Endothelial cell of umbilical vein (primary cell): ENCODE results near the gene INPP5K. TPM values are rescaled to one million over a fixed set of nuclear protein-coding genes. Genes with fewer than 3 reads are reported as not detected.
A peak's percentile ranks its signal among the peaks of the same experiment; 100 is the strongest.

Experiments used
- BruUV-seq: library from RNA; stranded (reverse); fragments of 400-500 nt; replicated peaks from 2 replicates; lab custom pipeline; 2021; lab: Mats Ljungman, UMichigan
- CTCF ChIA-PET: fragments of 300-600, 350-600 bp; sonication (Branson Sonifier 250); formaldehyde crosslinking; loops from one replicate; lab custom pipeline; 2021; ENCODE audit warnings: antibody characterized with exemption, inconsistent platforms; lab: Charles Lee
- POLR2A ChIA-PET: fragments of 300-600, 350-600 bp; sonication (Branson Sonifier 250); formaldehyde crosslinking; loops from one replicate; lab custom pipeline; 2021; ENCODE audit warnings: antibody characterized with exemption, inconsistent platforms; lab: Charles Lee
- DNase-seq: peaks from one replicate; pipeline ENCODE4 v3.0.0-alpha.2; 2011; ENCODE audit warnings: low read depth, low spot score
- FAIRE-seq: peaks from 2 replicates; lab custom pipeline; 2011; peaks lifted over from hg19 to GRCh38; lab: Jason Lieb, UNC
- H2AFZ ChIP-seq: 2 replicates; pipeline ENCODE4 v1.6.0; 2012; ENCODE audit warnings: low read depth, low read length, control low read depth, inconsistent platforms
- H3K27ac ChIP-seq: 2 replicates; pipeline ENCODE4 v1.5.1; 2011; ENCODE audit warnings: low read depth, mild to moderate bottlenecking, control low read depth, low read length, moderate library complexity; ENCODE audit not compliant: insufficient read depth
- H3K27me3 ChIP-seq, 2 experiments: 2 replicates each; pipeline versions ENCODE4 v1.6.0 to v1.6.1; 2011; ENCODE audit warnings: low read length in 2 of 2, mixed read lengths in 1 of 2; ENCODE audit not compliant: control insufficient read depth in 2 of 2, insufficient read depth in 2 of 2
- H3K36me3 ChIP-seq, 2 experiments: 2 replicates in 1 of 2; 3 replicates in 1 of 2; pipeline ENCODE4 v1.5.1; 2011; ENCODE audit warnings: low read length in 2 of 2, mild to moderate bottlenecking in 1 of 2, moderate library complexity in 1 of 2; ENCODE audit not compliant: control insufficient read depth in 2 of 2, insufficient read depth in 2 of 2; ENCODE audit errors: extremely low read depth in 1 of 2
- H3K4me1 ChIP-seq: 3 replicates; pipeline ENCODE4 v1.5.1; 2011; ENCODE audit warnings: mild to moderate bottlenecking, low read length; ENCODE audit not compliant: control insufficient read depth, insufficient read depth; ENCODE audit errors: extremely low read depth
- H3K4me2 ChIP-seq: 2 replicates; pipeline ENCODE4 v1.6.1; 2011; ENCODE audit warnings: low read length, control low read depth, mixed read lengths; ENCODE audit not compliant: insufficient read depth
- H3K4me3 ChIP-seq, 3 experiments: fragments of 200-600 bp in 1 of 3; sonication (generic), shearing (Covaris generic) in 1 of 3; replicated peaks in 1 of 3; 2 replicates each; pipeline ENCODE4 v1.5.1; 2011 to 2016; ENCODE audit warnings: control low read depth in 3 of 3, low read length in 3 of 3, mild to moderate bottlenecking in 2 of 3, inconsistent platforms in 1 of 3, low read depth in 1 of 3, moderate library complexity in 1 of 3; ENCODE audit not compliant: insufficient read depth in 1 of 3
- H3K79me2 ChIP-seq: 2 replicates; pipeline ENCODE4 v1.6.0; 2012; ENCODE audit warnings: low read length, inconsistent platforms; ENCODE audit not compliant: control insufficient read depth, insufficient read depth
- H3K9ac ChIP-seq: replicated peaks from 2 replicates; pipeline ENCODE3; 2011; ENCODE audit warnings: low read length, control low read depth; ENCODE audit not compliant: insufficient read depth; ENCODE audit errors: extremely low read depth
- H3K9me1 ChIP-seq: replicated peaks from 3 replicates; pipeline ENCODE4 v1.6.0; 2011; ENCODE audit warnings: mild to moderate bottlenecking, low read length; ENCODE audit not compliant: control insufficient read depth, insufficient read depth; ENCODE audit errors: extremely low read depth
- H3K9me3 ChIP-seq: replicated peaks from 2 replicates; pipeline ENCODE4 v1.5.1; 2012; ENCODE audit warnings: low read length, inconsistent platforms; ENCODE audit not compliant: control insufficient read depth, insufficient read depth
- H4K20me1 ChIP-seq: replicated peaks from 2 replicates; pipeline ENCODE3; 2011; ENCODE audit warnings: mild to moderate bottlenecking, low read length; ENCODE audit not compliant: control insufficient read depth, insufficient read depth; ENCODE audit errors: extremely low read depth
- EZH2 ChIP-seq: IDR thresholded peaks from 2 replicates; pipeline ENCODE4 v1.6.1; 2012; ENCODE audit warnings: borderline replicate concordance, low read depth, mild to moderate bottlenecking, moderate library complexity, low read length, inconsistent platforms; ENCODE audit not compliant: severe bottlenecking
- GATA2 ChIP-seq: IDR thresholded peaks from 2 replicates; pipeline ENCODE4 v1.7.0; 2011; ENCODE audit warnings: low read depth, mild to moderate bottlenecking, moderate library complexity, mixed read lengths, low read length; ENCODE audit not compliant: insufficient read length, insufficient read depth
- JUN ChIP-seq: IDR thresholded peaks from 2 replicates; pipeline ENCODE4 v1.6.1; 2011; ENCODE audit warnings: borderline replicate concordance, low read depth; ENCODE audit not compliant: insufficient read length, insufficient read depth
- MYC ChIP-seq: IDR thresholded peaks from one replicate; pipeline ENCODE4 v1.6.1; 2011; ENCODE audit warnings: mild to moderate bottlenecking, low read depth, low read length
- POLR2A ChIP-seq: IDR thresholded peaks from 2 replicates; pipeline ENCODE4 v1.6.1; 2012; ENCODE audit warnings: low read depth, mild to moderate bottlenecking, control low read depth, low read length
- POLR2AphosphoS5 ChIP-seq: IDR thresholded peaks from 2 replicates; pipeline ENCODE4 v1.6.1; 2012; ENCODE audit warnings: low read depth, mild to moderate bottlenecking, control low read depth, low read length, moderate library complexity; ENCODE audit not compliant: insufficient read depth
- dilution Hi-C: fragments of 300-500 bp; cut with MboI; formaldehyde crosslinking; loops from one replicate; pipeline ENCODE4 v1.15.0; 2019; ENCODE audit warnings: low sequenced_read_pairs; ENCODE audit not compliant: extremely low pct_ligation_motif_present
- intact Hi-C: fragments of 100-400 bp; cut with micrococcal nuclease; formaldehyde crosslinking; loops from one replicate; pipeline ENCODE4 v1.10.0; 2022
- polyA plus RNA-seq, 4 experiments: library from polyadenylated mRNA; depleted of rRNA in 3 of 4; stranded (reverse) in 3 of 4; unstranded in 1 of 4; fragments of >200 nt; gene quantifications; 2 replicates each; pipeline versions ENCODE4 v1.2.1 to v1.2.3, GENCODE V29; 2011 to 2012; ENCODE audit warnings: missing spikeins in 1 of 4
- total RNA-seq: library from RNA; stranded (reverse); gene quantifications from 2 replicates; pipeline ENCODE4 v1.2.3, GENCODE V29; 2021

INPP5K gene
- total and polyA plus RNA-seq, 2 donors (not counting 3 experiments of a cell fraction or from before 2014, with no cell fraction given), result 44.2 to 54.1 TPM

- no TSS peak for BruUV-seq
- Histone ChIP-seq H3K9me3 (no peaks in the 10 kb centered on the region), H3K27ac (no peak overlapping the region), H2AFZ (no peak overlapping the region), H3K27me3 (no peaks in the 10 kb centered on the region), H3K79me2 (peaks cover 13% of the 10 kb centered on the region), H4K20me1 (no peaks in the 10 kb centered on the region), H3K4me3 (no peak overlapping the region), H3K4me2 (no peak overlapping the region), H3K9ac (no peak overlapping the region), H3K36me3 (peaks cover 16 to 37% of the 10 kb centered on the region in 2 experiments), H3K9me1 (no peaks in the 10 kb centered on the region), H3K4me1 (peaks cover 4% of the 10 kb centered on the region)
- peak; percentile 23 for TF ChIP-seq POLR2AphosphoS5
- no peak for TF ChIP-seq EZH2
- no peak for TF ChIP-seq GATA2
- no peak for TF ChIP-seq POLR2A
- no peak for TF ChIP-seq MYC
- dilution Hi-C loops, result no loop called here
- DNase-seq (no peak), FAIRE-seq (no peak)
- ChIA-PET CTCF (interaction anchor here (1.5 kb wide), 1 partner anchor 34 kb away, joined by 7 read pairs; the partner anchor contains the start of gene INPP5K), POLR2A (no interaction called here)
- intact Hi-C loops, result no loop called here
These were observed 34.7 kb downstream of the INPP5K start for GRCh38 chr17:1481736-1482135.

GRCh38 chr17:1480747-1481465, 35.5 kb downstream of the INPP5K start:
- no peaks in the 10 kb centered on the region for H4K20me1 ChIP-seq
- H3K9ac ChIP-seq, result no peak overlapping the region
- H3K27me3 ChIP-seq, result no peaks in the 10 kb centered on the region
- H3K9me1 ChIP-seq, result no peaks in the 10 kb centered on the region
- FAIRE-seq, result no peak
- H3K4me3 ChIP-seq, result no peak overlapping the region
- H3K4me2 ChIP-seq, result no peak overlapping the region
- dilution Hi-C loops, result no loop called here
- H3K36me3 ChIP-seq, result peaks cover 16 to 37% of the 10 kb centered on the region in 2 experiments
- CTCF ChIA-PET, result interaction anchor here (0.7 to 1.5 kb wide), 4 partner anchors 12 to 324 kb away, joined by 3 to 8 read pairs (median 5); partner anchors contain the start of genes INPP5K and MYO1C
- no peak for DNase-seq
- no peak overlapping the region for H2AFZ ChIP-seq
- peaks cover 13% of the 10 kb centered on the region for H3K79me2 ChIP-seq
- POLR2A ChIA-PET, result interaction anchor here (0.7 to 1.1 kb wide), 2 partner anchors 25 to 171 kb away, joined by 3 to 6 read pairs; partner anchors contain the start of gene CRK
- intact Hi-C loops, result no loop called here
- H3K9me3 ChIP-seq, result no peaks in the 10 kb centered on the region
- no peak overlapping the region for H3K27ac ChIP-seq
- no peak for TF ChIP-seq JUN
- peaks cover 3% of the 10 kb centered on the region for H3K4me1 ChIP-seq
- BruUV-seq, result no TSS peak
